HCT116 (cell line): ENCODE results near the gene DACT3. TPM values are rescaled to one million over a fixed set of nuclear protein-coding genes. Genes with fewer than 3 reads are reported as not detected.

Experiments used
- ATAC-seq: fragments of 200-7000 bp; cut with Tn5 transposase; 2 replicates; pipeline ENCODE4 v1.9.1; 2020; ENCODE audit warnings: mild to moderate bottlenecking, moderate library complexity
- BruUV-seq: library from RNA; stranded (reverse); fragments of 400-500 nt; replicated peaks from 2 replicates; lab custom pipeline; 2021; lab: Mats Ljungman, UMichigan
- CTCF ChIA-PET: fragments of 300-600 bp; sonication (Branson Sonifier 250); formaldehyde crosslinking; loops from one replicate; lab custom pipeline; 2021; ENCODE audit warnings: antibody characterized with exemption; lab: Charles Lee
- POLR2A ChIA-PET: fragments of 300-600, 350-600 bp; sonication (Branson Sonifier 250); formaldehyde crosslinking; loops from one replicate; lab custom pipeline; 2021; ENCODE audit warnings: antibody characterized with exemption; lab: Charles Lee
- RAD21 ChIA-PET, 2 experiments: fragments of 300-600 bp; sonication (Branson Sonifier 250); formaldehyde crosslinking; loops; one replicate each; lab custom pipeline; 2023; ENCODE audit warnings: low total read pairs in 2 of 2; ENCODE audit not compliant: uncharacterized antibody in 2 of 2, unreplicated experiment in 2 of 2, low non-redundant PET in 1 of 2; lab: Charles Lee
- DNase-seq: peaks from one replicate; pipeline ENCODE4 v3.0.0-alpha.2; 2010; ENCODE audit warnings: low read depth, low spot score
- H2AFZ ChIP-seq: fragments of 200-600 bp; shearing (Covaris generic), sonication (generic); 2 replicates; pipeline ENCODE4 v1.6.1; 2017; ENCODE audit warnings: low read depth, mixed run types, mixed read lengths, antibody characterized with exemption, low read length; ENCODE audit not compliant: poor library complexity, severe bottlenecking
- H3K27ac ChIP-seq: 2 replicates; pipeline ENCODE4 v1.5.1; 2012; ENCODE audit warnings: low read depth, low read length
- H3K27me3 ChIP-seq: fragments of 200-600 bp; sonication (generic); 2 replicates; pipeline ENCODE4 v1.6.1; 2016; ENCODE audit warnings: mixed run types, low read length, mixed read lengths; ENCODE audit not compliant: insufficient read depth
- H3K36me3 ChIP-seq, 2 experiments: fragments of 200-500 bp in 1 of 2; fragments of 200-600 bp in 1 of 2; sonication (Bioruptor generic) in 1 of 2; sonication (generic) in 1 of 2; 2 replicates each; pipeline versions ENCODE4 v1.5.1 to v1.6.1; 2014 to 2016; ENCODE audit warnings: low read length in 2 of 2, inconsistent platforms in 1 of 2, mixed read lengths in 1 of 2, mixed run types in 1 of 2; ENCODE audit not compliant: insufficient read depth in 2 of 2, control insufficient read depth in 1 of 2
- H3K4me1 ChIP-seq, 2 experiments: fragments of 200-600 bp in 1 of 2; sonication (generic) in 1 of 2; 2 replicates each; pipeline versions ENCODE4 v1.5.1 to v1.6.1; 2012 to 2017; ENCODE audit warnings: low read length in 2 of 2, inconsistent platforms in 1 of 2, mild to moderate bottlenecking in 1 of 2, mixed read lengths in 1 of 2, mixed run types in 1 of 2, moderate library complexity in 1 of 2; ENCODE audit not compliant: insufficient read depth in 2 of 2, control insufficient read depth in 1 of 2
- H3K4me2 ChIP-seq: fragments of 200-600 bp; sonication (generic); 2 replicates; pipeline ENCODE4 v1.6.1; 2017; ENCODE audit warnings: mixed run types, low read length, mixed read lengths
- H3K4me3 ChIP-seq, 2 experiments: fragments of 200-600 bp in 1 of 2; sonication (generic) in 1 of 2; replicated peaks in 1 of 2; 2 replicates each; pipeline ENCODE4 v1.5.1; 2011 to 2016; ENCODE audit warnings: low read length in 2 of 2, control low read depth in 1 of 2, low read depth in 1 of 2, mild to moderate bottlenecking in 1 of 2, mixed read lengths in 1 of 2, mixed run types in 1 of 2
- H3K79me2 ChIP-seq: fragments of 200-600 bp; sonication (generic); 2 replicates; pipeline ENCODE4 v1.6.1; 2017; ENCODE audit warnings: mild to moderate bottlenecking, mixed run types, low read length, moderate library complexity, mixed read lengths; ENCODE audit not compliant: insufficient read depth
- H3K9ac ChIP-seq: fragments of 200-600 bp; sonication (generic); 2 replicates; pipeline ENCODE4 v1.6.1; 2016; ENCODE audit warnings: low read length, mixed read lengths
- H3K9me2 ChIP-seq: fragments of 200-600 bp; sonication (generic), shearing (Covaris generic); 2 replicates; pipeline ENCODE4 v1.6.1; 2017; ENCODE audit warnings: mixed run types, mild to moderate bottlenecking, moderate library complexity; ENCODE audit not compliant: insufficient read depth
- H3K9me3 ChIP-seq, 2 experiments: fragments of 200-500 bp in 1 of 2; fragments of 200-600 bp in 1 of 2; sonication (Bioruptor generic) in 1 of 2; sonication (generic) in 1 of 2; 2 replicates each; pipeline ENCODE4 v1.6.1; 2014 to 2017; ENCODE audit warnings: low read length in 2 of 2, mixed read lengths in 2 of 2, inconsistent platforms in 1 of 2, low read depth in 1 of 2, mild to moderate bottlenecking in 1 of 2, mixed run types in 1 of 2, moderate library complexity in 1 of 2; ENCODE audit not compliant: control insufficient read depth in 1 of 2, insufficient read depth in 1 of 2
- H4K20me1 ChIP-seq: fragments of 200-600 bp; sonication (generic), shearing (Covaris generic); 2 replicates; pipeline ENCODE4 v1.6.1; 2017; ENCODE audit warnings: mixed run types, mild to moderate bottlenecking, moderate library complexity; ENCODE audit not compliant: insufficient read depth
- EZH2phosphoT487 ChIP-seq: fragments of 200-600 bp; IDR thresholded peaks from 2 replicates; pipeline ENCODE4 v1.6.1; 2018; ENCODE audit warnings: antibody characterized with exemption, borderline replicate concordance
- POLR2AphosphoS5 ChIP-seq: IDR thresholded peaks from 2 replicates; pipeline ENCODE4 v1.6.1; 2011; ENCODE audit warnings: mild to moderate bottlenecking, low read depth, low read length, moderate library complexity
- RAD21 ChIP-seq: IDR thresholded peaks from 2 replicates; pipeline ENCODE4 v1.6.1; 2012; ENCODE audit warnings: low read depth, mild to moderate bottlenecking
- SIN3A ChIP-seq: IDR thresholded peaks from 2 replicates; pipeline ENCODE4 v1.6.1; 2012; ENCODE audit warnings: low read depth
- SP1 ChIP-seq: IDR thresholded peaks from 2 replicates; pipeline ENCODE4 v1.6.1; 2012; ENCODE audit warnings: low read depth
- SRF ChIP-seq: IDR thresholded peaks from 2 replicates; pipeline ENCODE4 v1.6.1; 2012; ENCODE audit warnings: low read depth
- YY1 ChIP-seq: IDR thresholded peaks from 2 replicates; pipeline ENCODE4 v1.6.1; 2011; ENCODE audit warnings: low read length, low read depth, moderate library complexity, mild to moderate bottlenecking; ENCODE audit not compliant: insufficient replicate concordance; ENCODE audit errors: extremely low read depth
- ZNF274 ChIP-seq: fragments of 200-500 bp; sonication (Bioruptor generic); IDR thresholded peaks from 2 replicates; pipeline ENCODE4 v1.6.1; 2014; ENCODE audit warnings: mild to moderate bottlenecking, low read depth, low read length, inconsistent platforms
- intact Hi-C: fragments of 100-400 bp; cut with micrococcal nuclease; formaldehyde crosslinking; loops from 2 replicates; pipeline ENCODE4 v1.10.0; 2022
- total RNA-seq: library from RNA; stranded (reverse); gene quantifications from one replicate; pipeline ENCODE4 v1.2.1, GENCODE V29; 2021; ENCODE audit not compliant: unreplicated experiment
- TF ChIP-seq, protein P1 (sequence below): IDR thresholded peaks from 2 replicates; pipeline ENCODE4 v1.6.1; 2011; ENCODE audit warnings: mild to moderate bottlenecking, low read length, moderate library complexity; ENCODE audit not compliant: insufficient replicate concordance; ENCODE audit errors: extremely low read depth
- TF ChIP-seq, protein P2 (sequence below), 3 experiments: fragments of 200-600 bp in 1 of 3; sonication (generic) in 1 of 3; IDR thresholded peaks in 2 of 3; conservative IDR thresholded peaks in 1 of 3; 2 replicates each; pipeline ENCODE4 v1.5.1; 2012 to 2017; ENCODE audit warnings: low read depth in 2 of 3, low read length in 2 of 3, antibody characterized with exemption in 1 of 3, borderline replicate concordance in 1 of 3, control low read depth in 1 of 3, mild to moderate bottlenecking in 1 of 3, mixed read lengths in 1 of 3, mixed run types in 1 of 3, moderate library complexity in 1 of 3; ENCODE audit not compliant: insufficient read depth in 1 of 3

Gene DACT3
- total RNA-seq, 1 experiment from 2014 or later, result 2.0 TPM

DNA sequence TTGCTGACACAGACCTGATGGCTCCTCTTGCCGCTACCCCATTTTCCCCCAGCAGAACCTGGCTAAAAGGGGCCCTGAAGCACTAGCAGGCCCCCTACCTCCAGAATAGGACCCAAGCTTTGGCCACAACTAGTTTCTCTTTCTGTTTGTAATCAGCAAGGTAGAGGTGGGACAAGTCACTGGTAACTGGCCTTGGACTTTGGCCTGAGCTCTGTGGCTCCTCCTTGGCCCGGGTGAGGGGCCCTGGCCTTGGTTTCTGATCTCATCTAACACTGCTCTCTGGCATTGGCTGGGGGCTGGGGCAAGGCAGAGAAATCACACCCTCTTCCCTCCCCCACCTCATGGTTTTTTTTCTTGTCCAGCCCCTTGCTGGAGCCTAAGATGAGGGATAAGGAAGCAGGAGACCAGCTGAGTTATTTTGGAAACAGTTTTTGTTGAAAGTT, 57.8 kb downstream of the DACT3 start:
- CTCF ChIA-PET, result no interaction called here
- H3K4me3 ChIP-seq, result peak overlapping the region in 1 of 2 experiments; percentile 94; a peak in 2 of 4 replicates
- ATAC-seq, result no peak

More for the DNA sequence above, 57.8 kb downstream of the DACT3 start:
- Histone ChIP-seq H3K36me3 (peaks cover 23 to 28% of the 10 kb centered on the region in 2 experiments), H2AFZ (no peak overlapping the region), H3K9ac (peak overlapping the region; percentile 98), H3K9me2 (no peaks in the 10 kb centered on the region), H3K27me3 (no peaks in the 10 kb centered on the region), H3K9me3 (no peaks in the 10 kb centered on the region), H3K4me1 (peaks cover 14 to 26% of the 10 kb centered on the region in 2 experiments), H3K79me2 (peaks cover 63% of the 10 kb centered on the region), H3K27ac (peak overlapping the region; percentile 36; the same call in 1 of the 2 replicates), H4K20me1 (no peaks in the 10 kb centered on the region), H3K4me2 (peak overlapping the region; percentile 98)
- no TSS peak for BruUV-seq
- intact Hi-C loops, result no loop called here
- POLR2A ChIA-PET, result no interaction called here
- RAD21 ChIA-PET, result no interaction called here
- DNase-seq, result no peak
- TF ChIP-seq ZNF274 (no peak), YY1 (no peak), SRF (no peak), RAD21 (no peak), SP1 (no peak), EZH2phosphoT487 (no peak), SIN3A (no peak), POLR2AphosphoS5 (no peak)
- TF ChIP-seq, protein P1, sequence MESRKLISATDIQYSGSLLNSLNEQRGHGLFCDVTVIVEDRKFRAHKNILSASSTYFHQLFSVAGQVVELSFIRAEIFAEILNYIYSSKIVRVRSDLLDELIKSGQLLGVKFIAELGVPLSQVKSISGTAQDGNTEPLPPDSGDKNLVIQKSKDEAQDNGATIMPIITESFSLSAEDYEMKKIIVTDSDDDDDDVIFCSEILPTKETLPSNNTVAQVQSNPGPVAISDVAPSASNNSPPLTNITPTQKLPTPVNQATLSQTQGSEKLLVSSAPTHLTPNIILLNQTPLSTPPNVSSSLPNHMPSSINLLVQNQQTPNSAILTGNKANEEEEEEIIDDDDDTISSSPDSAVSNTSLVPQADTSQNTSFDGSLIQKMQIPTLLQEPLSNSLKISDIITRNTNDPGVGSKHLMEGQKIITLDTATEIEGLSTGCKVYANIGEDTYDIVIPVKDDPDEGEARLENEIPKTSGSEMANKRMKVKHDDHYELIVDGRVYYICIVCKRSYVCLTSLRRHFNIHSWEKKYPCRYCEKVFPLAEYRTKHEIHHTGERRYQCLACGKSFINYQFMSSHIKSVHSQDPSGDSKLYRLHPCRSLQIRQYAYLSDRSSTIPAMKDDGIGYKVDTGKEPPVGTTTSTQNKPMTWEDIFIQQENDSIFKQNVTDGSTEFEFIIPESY, result no peak
- TF ChIP-seq, protein P2, sequence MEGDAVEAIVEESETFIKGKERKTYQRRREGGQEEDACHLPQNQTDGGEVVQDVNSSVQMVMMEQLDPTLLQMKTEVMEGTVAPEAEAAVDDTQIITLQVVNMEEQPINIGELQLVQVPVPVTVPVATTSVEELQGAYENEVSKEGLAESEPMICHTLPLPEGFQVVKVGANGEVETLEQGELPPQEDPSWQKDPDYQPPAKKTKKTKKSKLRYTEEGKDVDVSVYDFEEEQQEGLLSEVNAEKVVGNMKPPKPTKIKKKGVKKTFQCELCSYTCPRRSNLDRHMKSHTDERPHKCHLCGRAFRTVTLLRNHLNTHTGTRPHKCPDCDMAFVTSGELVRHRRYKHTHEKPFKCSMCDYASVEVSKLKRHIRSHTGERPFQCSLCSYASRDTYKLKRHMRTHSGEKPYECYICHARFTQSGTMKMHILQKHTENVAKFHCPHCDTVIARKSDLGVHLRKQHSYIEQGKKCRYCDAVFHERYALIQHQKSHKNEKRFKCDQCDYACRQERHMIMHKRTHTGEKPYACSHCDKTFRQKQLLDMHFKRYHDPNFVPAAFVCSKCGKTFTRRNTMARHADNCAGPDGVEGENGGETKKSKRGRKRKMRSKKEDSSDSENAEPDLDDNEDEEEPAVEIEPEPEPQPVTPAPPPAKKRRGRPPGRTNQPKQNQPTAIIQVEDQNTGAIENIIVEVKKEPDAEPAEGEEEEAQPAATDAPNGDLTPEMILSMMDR (IDR thresholded peaks at IDR 0.05 in 2 of 3, conservative IDR thresholded peaks at IDR 0.05 in 1 of 3; ENCODE audit: borderline replicate concordance in 1 of 3, insufficient read depth in 1 of 3, low read depth in 2 of 3, low read length in 2 of 3), result no peak
